ENCODE data around the gene DGCR8. TPM values are rescaled to one million over a fixed set of nuclear protein-coding genes. Genes with fewer than 3 reads are reported as not detected.

The DGCR8 gene
- total RNA-seq, 6 experiments from 2014 or later, result 19.8 to 24.5 (median 22.0) TPM

DNA sequence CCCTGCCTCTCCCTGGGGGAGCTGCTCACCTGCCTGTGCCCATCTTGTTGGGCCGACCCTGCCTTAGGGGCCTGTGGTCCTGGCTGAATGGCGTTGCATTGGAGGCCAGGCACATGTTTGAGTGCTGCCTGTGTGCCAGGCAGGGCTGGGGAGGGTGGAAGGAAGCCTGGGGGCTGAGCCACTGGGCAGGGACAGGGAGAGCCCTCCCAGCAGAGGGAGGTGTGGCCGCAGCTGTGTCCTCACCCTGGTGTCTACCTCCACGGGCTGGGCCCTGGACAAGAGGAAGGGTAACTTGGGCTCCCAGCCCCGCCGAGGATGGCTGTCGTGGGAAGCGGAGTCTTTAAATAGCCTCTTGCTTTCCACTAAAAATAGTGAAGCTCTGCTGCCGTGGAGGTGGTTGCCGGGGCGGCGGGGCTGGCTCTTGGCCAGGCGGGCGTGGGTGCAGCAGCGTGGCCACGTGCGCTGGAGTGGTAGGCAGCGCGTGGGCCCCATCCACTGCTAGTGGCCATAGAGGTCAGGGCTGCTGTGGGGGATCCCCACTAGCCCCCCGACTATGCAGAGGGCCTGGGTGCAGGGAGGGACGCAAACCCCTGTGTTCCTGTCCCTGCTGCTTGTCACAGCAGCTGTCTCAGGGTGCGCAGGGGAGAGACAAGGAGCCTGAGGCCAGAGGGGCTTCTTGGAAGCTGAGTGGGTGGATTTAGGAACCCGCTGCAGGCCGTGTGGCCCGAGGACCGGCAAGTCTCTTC lies 57.8 kb downstream of the DGCR8 start:
- Mint-ChIP-seq H3K4me3 (no peak overlapping the region), H3K27ac (no peak overlapping the region), H3K36me3 (ENCODE audit: low read depth) (0 out of 2 replicates have a peak, but pooled peaks cover 3% of the 10 kb centered on the region), H3K9me3 (no peaks in the 10 kb centered on the region), H3K27me3 (ENCODE audit: insufficient read depth) (peaks cover 2% of the 10 kb centered on the region; the same call in 1 of the 2 replicates), H3K4me1 (ENCODE audit: low read depth) (peaks cover 25% of the 10 kb centered on the region)
- DNase-seq, result no peak
- TF ChIP-seq, protein P1, sequence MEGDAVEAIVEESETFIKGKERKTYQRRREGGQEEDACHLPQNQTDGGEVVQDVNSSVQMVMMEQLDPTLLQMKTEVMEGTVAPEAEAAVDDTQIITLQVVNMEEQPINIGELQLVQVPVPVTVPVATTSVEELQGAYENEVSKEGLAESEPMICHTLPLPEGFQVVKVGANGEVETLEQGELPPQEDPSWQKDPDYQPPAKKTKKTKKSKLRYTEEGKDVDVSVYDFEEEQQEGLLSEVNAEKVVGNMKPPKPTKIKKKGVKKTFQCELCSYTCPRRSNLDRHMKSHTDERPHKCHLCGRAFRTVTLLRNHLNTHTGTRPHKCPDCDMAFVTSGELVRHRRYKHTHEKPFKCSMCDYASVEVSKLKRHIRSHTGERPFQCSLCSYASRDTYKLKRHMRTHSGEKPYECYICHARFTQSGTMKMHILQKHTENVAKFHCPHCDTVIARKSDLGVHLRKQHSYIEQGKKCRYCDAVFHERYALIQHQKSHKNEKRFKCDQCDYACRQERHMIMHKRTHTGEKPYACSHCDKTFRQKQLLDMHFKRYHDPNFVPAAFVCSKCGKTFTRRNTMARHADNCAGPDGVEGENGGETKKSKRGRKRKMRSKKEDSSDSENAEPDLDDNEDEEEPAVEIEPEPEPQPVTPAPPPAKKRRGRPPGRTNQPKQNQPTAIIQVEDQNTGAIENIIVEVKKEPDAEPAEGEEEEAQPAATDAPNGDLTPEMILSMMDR (IDR thresholded peaks at IDR 0.05), result no peak

DNA sequence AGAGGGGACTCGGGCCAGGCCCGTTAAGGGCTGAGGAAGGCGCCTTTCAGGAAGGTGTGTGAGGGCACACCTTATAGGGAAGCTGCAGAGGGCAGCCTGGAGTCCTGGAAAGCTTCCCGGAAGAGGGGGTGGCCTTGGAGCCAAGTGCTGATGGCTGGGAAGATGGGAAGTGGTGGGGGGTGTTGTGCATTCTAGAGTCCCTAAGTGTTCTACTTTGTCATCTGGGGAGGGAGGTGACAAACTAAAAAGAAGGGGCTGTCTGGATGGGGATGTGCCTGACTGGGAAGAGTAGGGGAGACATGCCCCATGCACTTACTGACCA lies 58.3 kb downstream of the DGCR8 start:
- TF ChIP-seq, protein P1 (IDR thresholded peaks at IDR 0.05), result no peak
- peaks cover 2% of the 10 kb centered on the region; the same call in 1 of the 2 replicates for H3K27me3 Mint-ChIP-seq (ENCODE audit: insufficient read depth)
- H3K9me3 Mint-ChIP-seq, result no peaks in the 10 kb centered on the region
- H3K36me3 Mint-ChIP-seq (ENCODE audit: low read depth), result 0 out of 2 replicates have a peak, but pooled peaks cover 3% of the 10 kb centered on the region
- H3K4me1 Mint-ChIP-seq (ENCODE audit: low read depth), result peaks cover 19% of the 10 kb centered on the region
- no peak for DNase-seq
- H3K27ac Mint-ChIP-seq, result no peak overlapping the region
- no peak overlapping the region for H3K4me3 Mint-ChIP-seq

DNA sequence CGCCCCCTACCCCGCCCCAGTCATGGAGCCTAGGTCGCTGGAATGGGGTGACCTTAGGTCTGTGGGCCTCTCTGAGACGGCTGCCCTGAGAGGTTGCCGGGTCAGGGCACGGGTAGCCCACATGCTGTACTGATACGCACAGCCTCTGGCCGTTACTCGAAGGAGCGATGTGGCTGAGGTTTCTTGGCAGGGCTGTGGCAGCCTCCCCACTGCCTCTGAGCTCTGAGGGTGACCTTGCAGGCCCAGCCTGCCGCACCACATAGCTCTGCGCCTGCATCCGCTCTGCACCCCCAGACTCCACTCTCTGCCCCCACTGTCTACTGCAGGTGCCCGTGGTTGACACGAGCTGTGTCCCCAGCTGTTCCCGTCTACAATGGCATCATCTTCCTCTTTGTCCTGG lies 58.8 kb downstream of the DGCR8 start:
- TF ChIP-seq, protein P1 (IDR thresholded peaks at IDR 0.05), result no peak
- Mint-ChIP-seq H3K27me3 (ENCODE audit: insufficient read depth) (no peaks in the 10 kb centered on the region), H3K4me1 (ENCODE audit: low read depth) (peaks cover 14% of the 10 kb centered on the region), H3K36me3 (ENCODE audit: low read depth) (0 out of 2 replicates have a peak, but pooled peaks cover 3% of the 10 kb centered on the region), H3K27ac (no peak overlapping the region), H3K4me3 (no peak overlapping the region), H3K9me3 (no peaks in the 10 kb centered on the region)
- no peak for DNase-seq

DNA sequence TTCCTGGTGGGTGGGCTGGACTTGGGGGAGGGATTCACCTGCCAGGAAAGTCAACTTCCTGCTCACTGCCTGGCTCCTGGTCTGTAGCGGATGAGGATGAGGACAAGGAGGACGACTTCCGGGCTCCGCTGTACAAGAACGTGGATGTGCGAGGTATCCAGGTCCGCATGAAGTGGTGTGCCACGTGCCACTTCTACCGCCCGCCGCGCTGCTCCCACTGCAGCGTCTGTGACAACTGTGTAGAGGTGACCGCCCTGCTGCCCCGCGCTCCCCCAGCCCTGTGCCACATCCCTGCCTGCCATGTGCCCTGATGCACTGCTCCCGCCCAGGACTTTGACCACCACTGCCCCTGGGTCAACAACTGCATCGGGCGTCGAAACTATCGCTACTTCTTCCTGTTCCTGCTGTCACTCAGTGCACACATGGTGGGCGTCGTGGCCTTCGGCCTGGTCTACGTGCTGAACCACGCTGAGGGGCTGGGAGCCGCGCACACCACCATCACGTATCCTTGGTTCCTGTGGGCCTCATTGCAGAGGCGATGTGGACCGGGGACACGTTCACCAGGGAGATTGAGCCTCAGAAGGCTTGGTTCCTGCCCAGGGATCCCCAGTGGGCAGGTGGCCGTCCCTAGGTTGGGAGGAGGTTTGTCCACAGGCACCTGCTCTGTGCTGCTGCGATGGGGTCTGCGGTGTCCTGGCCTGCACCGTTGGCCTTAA lies 59.5 kb downstream of the DGCR8 start:
- TF ChIP-seq, protein P1 (IDR thresholded peaks at IDR 0.05), result no peak
- H3K4me3 Mint-ChIP-seq, result no peak overlapping the region
- no peaks in the 10 kb centered on the region for H3K9me3 Mint-ChIP-seq
- H3K36me3 Mint-ChIP-seq (ENCODE audit: low read depth), result 0 out of 2 replicates have a peak, but pooled peaks cover 3% of the 10 kb centered on the region
- no peak for DNase-seq
- no peak overlapping the region for H3K27ac Mint-ChIP-seq
- H3K27me3 Mint-ChIP-seq (ENCODE audit: insufficient read depth), result no peaks in the 10 kb centered on the region
- peaks cover 13% of the 10 kb centered on the region for H3K4me1 Mint-ChIP-seq (ENCODE audit: low read depth)

DNA sequence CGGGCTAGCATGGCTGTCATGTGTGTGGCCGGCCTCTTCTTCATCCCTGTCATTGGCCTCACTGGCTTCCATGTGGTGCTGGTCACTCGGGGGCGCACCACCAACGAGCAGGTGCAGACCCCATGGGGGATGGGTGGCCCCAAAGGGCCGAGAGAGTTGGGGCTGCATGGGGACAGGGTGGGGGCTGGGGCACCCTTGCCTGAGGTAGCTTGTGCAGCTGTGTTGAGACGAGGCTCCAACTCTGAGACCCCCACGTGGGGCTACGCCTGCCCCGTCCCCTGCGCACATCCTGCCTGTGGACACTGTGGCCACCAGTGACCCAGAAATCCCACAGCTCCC lies 60.0 kb downstream of the DGCR8 start:
- no peak for DNase-seq
- H3K27ac Mint-ChIP-seq, result no peak overlapping the region
- H3K4me3 Mint-ChIP-seq, result no peak overlapping the region
- H3K36me3 Mint-ChIP-seq (ENCODE audit: low read depth), result 0 out of 2 replicates have a peak, but pooled peaks cover 3% of the 10 kb centered on the region
- H3K4me1 Mint-ChIP-seq (ENCODE audit: low read depth), result peaks cover 13% of the 10 kb centered on the region
- TF ChIP-seq, protein P1 (IDR thresholded peaks at IDR 0.05), result no peak
- H3K27me3 Mint-ChIP-seq (ENCODE audit: insufficient read depth), result no peaks in the 10 kb centered on the region
- no peaks in the 10 kb centered on the region for H3K9me3 Mint-ChIP-seq

All from HFFc6 (cell line).